Upper lobe of left lung (tissue), 4 donors: Measurements from ENCODE around the gene CTH.

Source experiments
- EP300 ChIP-seq, 4 donors: sonication (generic); formaldehyde crosslinking; IDR thresholded peaks; one replicate each; pipeline ENCODE4 v1.5.1; 2017; ENCODE audit warnings: antibody characterized with exemption in 4 of 4, control low read depth in 2 of 4
- POLR2A ChIP-seq, 4 donors: fragments of 450-650 bp; IDR thresholded peaks; one replicate each; pipeline ENCODE4 v1.5.1; 2016 to 2017; ENCODE audit warnings: antibody characterized with exemption in 4 of 4, mild to moderate bottlenecking in 2 of 4
- TF ChIP-seq, protein P1 (sequence below), 6 experiments: fragments of 450-650 bp in 4 of 6; fragments of 200-600 bp in 2 of 6; sonication (generic) in 2 of 6; IDR thresholded peaks; one replicate each; pipeline ENCODE4 v1.5.1; 2016 to 2019; ENCODE audit warnings: antibody characterized with exemption in 6 of 6

DNA sequence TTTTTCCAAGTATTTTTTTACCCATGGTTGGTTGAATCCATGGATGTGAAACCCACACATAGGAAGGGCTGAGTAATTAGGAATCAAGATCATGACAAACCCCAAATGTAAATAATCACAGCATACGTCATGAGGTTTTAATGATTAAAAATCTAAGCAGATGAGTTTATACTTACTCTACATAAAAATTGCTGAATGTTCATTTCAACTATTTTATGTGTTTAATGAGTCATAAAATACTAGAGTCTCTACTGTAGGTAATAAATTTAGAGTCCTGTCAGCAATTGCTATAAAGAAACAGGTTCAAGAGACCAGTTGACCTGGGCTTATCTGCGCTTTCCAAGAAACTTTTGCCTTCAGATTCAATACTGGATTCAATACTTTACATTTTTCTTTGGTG, 18.2 kb downstream of the CTH start:
- no peak for TF ChIP-seq POLR2A (IDR thresholded peaks at IDR 0.05)
- TF ChIP-seq, protein P1, sequence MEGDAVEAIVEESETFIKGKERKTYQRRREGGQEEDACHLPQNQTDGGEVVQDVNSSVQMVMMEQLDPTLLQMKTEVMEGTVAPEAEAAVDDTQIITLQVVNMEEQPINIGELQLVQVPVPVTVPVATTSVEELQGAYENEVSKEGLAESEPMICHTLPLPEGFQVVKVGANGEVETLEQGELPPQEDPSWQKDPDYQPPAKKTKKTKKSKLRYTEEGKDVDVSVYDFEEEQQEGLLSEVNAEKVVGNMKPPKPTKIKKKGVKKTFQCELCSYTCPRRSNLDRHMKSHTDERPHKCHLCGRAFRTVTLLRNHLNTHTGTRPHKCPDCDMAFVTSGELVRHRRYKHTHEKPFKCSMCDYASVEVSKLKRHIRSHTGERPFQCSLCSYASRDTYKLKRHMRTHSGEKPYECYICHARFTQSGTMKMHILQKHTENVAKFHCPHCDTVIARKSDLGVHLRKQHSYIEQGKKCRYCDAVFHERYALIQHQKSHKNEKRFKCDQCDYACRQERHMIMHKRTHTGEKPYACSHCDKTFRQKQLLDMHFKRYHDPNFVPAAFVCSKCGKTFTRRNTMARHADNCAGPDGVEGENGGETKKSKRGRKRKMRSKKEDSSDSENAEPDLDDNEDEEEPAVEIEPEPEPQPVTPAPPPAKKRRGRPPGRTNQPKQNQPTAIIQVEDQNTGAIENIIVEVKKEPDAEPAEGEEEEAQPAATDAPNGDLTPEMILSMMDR (IDR thresholded peaks at IDR 0.05), result no peak
- no peak for TF ChIP-seq EP300 (IDR thresholded peaks at IDR 0.05)
